Hypothalamus (tissue), 51 donors: Measurements from ENCODE around the gene TNNT2.

ENCODE experiments used
- DNase-seq, 51 donors: peaks; one replicate each; lab custom pipeline; 2025; lab: John Stamatoyannopoulos, UW

The TNNT2 gene

GRCh38 chr1:201336711-201337450 is 40.6 kb downstream of the TNNT2 start:
- DNase-seq: no peak

- DNase-seq: no peak
These were observed 41.6 kb downstream of the TNNT2 start for GRCh38 chr1:201335901-201336300.

GRCh38 chr1:201335174-201335870 is 42.2 kb downstream of the TNNT2 start:
- DNase-seq: no peak

- DNase-seq: no peak
These were observed 42.9 kb downstream of the TNNT2 start for GRCh38 chr1:201334325-201335173.

GRCh38 chr1:201332616-201333335 is 44.7 kb downstream of the TNNT2 start:
- no peak for DNase-seq

DNA sequence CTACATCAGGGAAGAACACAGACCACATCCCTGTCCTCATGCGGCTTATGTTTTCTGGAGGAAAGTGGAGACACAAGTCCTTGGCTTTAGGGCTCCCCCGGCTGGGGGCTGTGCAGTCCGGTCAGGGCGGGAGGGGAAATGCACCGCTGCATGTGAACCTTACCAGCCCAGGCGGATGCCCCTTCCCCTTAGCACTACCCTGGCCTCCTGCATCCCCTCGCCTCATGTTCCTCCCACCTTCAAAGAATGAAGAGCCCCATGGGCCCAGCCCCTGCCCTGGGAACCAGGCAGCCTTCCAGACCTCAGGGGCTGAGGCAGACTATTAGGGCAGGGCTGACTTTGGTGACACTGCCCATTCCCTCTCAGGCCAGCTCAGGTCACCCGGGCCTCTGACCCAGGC is 45.5 kb downstream of the TNNT2 start:
- no peak for DNase-seq

DNA sequence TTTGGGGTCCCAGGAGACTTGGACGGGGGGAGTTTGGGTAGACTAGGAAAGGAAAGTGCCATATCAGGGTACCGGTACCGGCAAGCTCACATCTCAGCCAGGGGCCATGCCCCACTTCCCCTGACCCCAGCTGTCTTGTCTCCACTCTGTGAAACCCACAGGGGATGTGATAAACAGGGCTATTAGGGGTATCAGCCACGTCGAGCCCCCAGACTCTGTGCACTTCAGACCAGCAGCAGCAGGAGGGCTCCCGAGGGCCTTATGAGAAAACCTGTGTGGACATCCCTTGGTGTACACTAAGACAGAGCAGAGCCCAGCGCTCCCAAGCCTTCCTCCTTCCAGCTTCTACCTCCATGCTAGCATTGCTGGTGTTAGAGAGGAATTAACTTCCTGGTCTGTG is 46.3 kb downstream of the TNNT2 start:
- no peak for DNase-seq

- no peak for DNase-seq
These were observed 46.9 kb downstream of the TNNT2 start for GRCh38 chr1:201330541-201330940.

DNA sequence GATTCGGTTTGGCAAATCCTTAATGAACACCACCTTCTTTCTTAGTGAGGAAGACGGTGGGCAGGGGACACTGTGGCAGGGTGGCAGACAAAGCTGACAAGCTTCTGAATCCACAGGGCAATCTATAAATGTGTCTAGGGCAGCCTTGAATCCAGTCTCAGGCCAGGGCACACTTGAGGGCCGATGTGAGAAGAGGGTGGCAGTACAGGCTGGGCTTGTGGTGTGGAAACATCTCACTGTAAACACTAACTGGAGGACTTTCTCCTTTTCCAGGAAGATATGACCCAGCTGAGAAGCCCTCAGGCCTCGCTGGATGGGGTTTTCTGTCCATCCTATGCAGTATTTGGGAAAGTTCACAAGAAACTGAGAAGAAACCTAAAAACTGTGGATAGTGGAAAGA is 47.7 kb downstream of the TNNT2 start:
- no peak for DNase-seq

DNA sequence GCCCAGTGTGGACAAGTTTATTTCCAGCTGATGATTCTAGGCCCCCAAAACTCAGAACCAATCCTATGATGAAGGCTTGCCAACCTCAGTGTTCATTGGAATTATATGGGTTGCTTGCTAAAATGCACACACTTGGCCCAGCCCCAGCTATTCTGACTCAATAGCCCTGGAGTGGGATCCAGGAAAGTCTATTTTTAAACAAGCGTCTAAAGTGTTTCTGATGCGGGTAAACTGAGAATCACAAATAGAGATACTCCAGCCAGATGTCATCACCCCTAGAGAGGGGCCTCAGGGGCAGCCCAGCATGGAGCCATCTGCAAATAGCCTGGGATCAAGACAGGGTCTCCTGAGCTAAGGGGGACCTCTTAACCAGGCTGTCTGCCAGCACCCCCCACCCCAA is 48.2 kb downstream of the TNNT2 start:
- DNase-seq: no peak

- no peak for DNase-seq
These were observed 48.9 kb downstream of the TNNT2 start for GRCh38 chr1:201328576-201328975.

DNA sequence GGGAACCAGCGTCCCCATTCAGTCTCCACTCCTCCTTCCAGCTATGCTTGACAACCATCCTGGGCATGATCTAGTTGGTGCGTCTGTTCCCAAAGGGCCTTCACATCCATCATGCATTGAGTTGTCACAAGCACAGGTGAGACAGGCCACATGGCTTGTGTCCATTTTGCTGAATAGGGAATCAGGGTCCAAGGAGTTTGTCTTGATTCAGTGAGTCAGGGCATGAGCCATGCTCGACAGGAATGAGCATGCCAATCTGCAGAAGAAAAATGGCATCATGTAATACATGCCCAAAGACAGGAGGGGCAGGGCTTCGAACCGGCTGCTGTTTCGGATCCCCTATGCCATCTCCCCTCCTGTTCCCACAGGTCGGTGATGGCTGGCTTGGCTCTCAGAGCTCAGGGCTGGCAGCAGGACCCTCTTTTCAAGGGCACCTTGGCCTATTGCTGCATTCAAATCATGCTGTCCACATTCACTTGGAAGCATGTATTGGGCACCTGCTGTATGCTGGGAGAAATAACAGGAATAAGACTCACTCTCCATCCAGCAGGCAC is 49.7 kb downstream of the TNNT2 start:
- no peak for DNase-seq

DNA sequence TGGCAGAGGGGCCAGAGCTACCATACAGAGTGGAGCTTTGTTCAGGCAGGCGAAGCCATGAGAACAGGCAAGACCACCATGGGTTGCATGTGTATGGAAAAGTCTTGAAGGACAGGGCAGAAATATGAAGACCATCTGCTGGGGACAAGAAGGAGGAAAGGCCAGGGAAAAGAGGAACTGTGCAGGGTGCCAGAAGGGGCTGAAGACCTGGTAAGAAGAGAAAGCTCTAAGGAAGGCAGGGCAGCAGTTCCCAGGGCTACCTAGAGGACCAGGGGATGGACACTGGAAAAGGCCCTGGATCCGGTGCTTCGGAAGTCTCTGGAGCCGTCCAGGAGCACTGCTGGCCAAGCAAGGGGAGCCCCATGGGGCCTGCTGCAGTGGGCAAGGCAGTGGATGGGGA is 50.8 kb downstream of the TNNT2 start:
- no peak for DNase-seq

DNA sequence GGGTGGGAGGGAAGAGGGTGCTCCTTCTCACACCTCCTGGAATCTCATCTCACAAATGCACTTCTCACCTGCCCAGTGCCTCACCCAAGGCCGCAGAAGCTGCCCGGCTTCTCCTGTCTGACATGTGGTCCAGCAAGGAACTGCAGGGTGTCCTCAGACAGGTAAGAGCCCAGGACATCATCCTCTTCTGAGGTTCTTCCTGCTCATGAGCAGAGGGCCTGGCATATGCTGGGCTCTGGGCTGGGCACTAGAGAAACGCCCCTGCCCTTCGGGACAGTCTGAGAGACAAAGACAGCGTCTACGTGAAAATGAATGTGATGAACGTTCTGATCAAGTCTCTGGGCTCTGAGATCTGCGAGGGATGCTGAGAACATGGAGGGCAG is 51.8 kb downstream of the TNNT2 start:
- no peak for DNase-seq

DNA sequence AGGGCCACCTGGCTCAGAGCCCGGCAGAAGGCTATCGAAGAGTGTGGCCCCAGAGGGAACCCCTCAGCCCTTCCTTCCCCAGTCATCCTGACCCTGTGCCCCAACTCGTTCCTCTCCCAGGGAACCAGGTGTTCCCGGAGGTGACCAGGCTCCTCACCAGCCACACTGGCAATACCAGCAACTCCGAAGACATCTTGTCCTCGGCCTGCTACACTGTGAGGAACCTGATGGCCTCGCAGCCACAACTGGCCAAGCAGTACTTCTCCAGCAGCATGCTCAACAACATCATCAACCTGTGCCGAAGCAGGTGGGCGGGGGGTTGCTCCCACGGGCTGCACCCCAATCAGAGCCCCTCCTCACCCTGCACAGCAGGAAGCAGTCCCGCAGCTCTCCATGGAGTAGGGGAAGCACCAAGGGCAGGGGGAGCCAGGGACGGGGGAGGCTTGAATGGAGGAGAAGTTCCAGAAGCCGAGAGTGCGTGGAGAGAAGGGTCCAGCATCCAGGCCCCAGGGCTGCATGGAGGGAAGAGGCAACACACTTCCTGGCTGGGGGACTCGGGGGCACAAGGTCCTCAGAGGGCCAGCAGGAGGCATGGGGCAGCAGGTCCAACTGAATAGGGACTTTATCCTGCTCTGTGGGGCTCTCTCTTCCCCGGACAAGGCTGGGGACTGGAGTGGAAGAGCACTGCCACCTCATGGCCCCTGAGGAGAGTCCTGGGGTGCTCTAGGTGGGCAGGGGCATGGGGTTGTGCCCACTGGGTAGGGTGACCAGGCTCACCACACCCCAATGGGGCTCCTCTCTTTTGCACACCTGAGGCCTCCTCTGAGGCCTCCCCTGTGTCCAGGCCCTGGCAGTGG is 52.4 kb downstream of the TNNT2 start:
- no peak for DNase-seq

DNA sequence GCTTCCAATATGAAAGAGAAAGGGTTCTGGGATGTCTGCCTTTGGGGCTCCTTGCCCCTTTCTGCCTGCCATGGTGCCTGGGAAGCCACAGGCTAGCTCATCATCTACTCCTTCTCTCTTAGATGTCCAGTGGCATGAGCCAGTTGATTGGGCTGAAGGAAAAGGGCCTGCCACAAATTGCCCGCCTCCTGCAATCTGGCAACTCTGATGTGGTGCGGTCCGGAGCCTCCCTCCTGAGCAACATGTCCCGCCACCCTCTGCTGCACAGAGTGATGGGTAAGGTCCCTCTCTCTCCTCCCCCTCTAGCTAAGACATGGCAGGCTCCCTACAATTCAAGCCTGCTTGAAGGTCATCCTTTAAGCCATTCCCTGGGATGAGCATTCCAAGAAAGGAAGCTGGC is 53.2 kb downstream of the TNNT2 start:
- no peak for DNase-seq

GRCh38 chr1:201322653-201323510 is 54.6 kb downstream of the TNNT2 start:
- no peak for DNase-seq

DNA sequence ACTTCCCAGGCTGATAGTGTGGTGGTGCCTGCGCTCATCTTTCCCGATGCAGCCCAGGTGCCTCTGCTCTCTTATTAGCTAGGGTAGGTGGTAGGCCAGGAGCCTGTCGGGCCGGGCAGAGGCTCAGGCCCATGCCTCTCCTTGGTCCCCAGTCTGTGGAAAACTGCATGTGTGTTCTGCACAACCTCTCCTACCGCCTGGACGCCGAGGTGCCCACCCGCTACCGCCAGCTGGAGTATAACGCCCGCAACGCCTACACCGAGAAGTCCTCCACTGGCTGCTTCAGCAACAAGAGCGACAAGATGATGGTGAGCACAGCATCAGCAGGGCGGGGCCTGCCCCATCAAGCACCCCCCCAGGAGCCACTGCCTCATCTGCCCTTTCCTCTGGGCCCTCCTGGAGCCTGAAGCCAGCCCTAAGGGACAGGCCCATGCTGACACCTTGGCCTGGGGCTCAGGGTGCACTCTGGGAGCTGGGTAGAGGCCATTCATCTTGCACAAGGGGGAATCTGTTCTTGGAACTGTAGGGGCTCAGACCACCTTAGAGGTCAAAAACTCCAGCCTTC is 55.6 kb downstream of the TNNT2 start:
- no peak for DNase-seq
